ENCODE measurements around the gene ARHGEF12. TPM values are rescaled to one million over a fixed set of nuclear protein-coding genes. Genes with fewer than 3 reads are reported as not detected.

ARHGEF12 gene
- total and polyA plus RNA-seq, 10 of the 15 experiments (the other 5 are each of a cell fraction or from before 2014, with no cell fraction given): 2.7 to 40.8 (median 20.9) TPM

DNA sequence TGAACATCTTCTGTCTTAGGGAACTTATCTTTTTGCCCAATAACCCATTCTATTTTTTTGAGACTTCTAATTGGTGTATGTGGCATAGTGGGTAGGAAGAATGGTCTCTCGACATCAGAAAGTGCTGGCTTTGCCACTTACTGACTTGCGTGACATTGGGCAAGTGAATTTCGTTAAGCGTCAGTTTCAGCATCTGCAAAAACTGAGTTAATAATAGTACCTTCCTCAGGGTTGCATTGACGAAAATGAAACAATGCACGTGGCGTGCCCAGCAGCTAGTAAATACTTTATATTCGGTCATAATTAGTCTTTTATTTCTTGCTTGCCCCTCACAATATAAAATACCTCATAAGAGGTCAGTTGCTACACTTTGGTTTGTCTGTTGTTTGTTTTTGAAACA, 162.9 kb downstream of the ARHGEF12 start (continued):
- no peak for TF ChIP-seq SMAD1 (IDR thresholded peaks at IDR 0.05; ENCODE audit: low read depth, partially characterized antibody)
- TF ChIP-seq SPI1 (IDR thresholded peaks at IDR 0.05; ENCODE audit: borderline replicate concordance, insufficient read depth, low read depth, low read length): no peak
- no peak for TF ChIP-seq CHD4 (IDR thresholded peaks at IDR 0.05)
- no peak for TF ChIP-seq RBBP5 (conservative IDR thresholded peaks at IDR 0.05)
- TF ChIP-seq, protein P1, sequence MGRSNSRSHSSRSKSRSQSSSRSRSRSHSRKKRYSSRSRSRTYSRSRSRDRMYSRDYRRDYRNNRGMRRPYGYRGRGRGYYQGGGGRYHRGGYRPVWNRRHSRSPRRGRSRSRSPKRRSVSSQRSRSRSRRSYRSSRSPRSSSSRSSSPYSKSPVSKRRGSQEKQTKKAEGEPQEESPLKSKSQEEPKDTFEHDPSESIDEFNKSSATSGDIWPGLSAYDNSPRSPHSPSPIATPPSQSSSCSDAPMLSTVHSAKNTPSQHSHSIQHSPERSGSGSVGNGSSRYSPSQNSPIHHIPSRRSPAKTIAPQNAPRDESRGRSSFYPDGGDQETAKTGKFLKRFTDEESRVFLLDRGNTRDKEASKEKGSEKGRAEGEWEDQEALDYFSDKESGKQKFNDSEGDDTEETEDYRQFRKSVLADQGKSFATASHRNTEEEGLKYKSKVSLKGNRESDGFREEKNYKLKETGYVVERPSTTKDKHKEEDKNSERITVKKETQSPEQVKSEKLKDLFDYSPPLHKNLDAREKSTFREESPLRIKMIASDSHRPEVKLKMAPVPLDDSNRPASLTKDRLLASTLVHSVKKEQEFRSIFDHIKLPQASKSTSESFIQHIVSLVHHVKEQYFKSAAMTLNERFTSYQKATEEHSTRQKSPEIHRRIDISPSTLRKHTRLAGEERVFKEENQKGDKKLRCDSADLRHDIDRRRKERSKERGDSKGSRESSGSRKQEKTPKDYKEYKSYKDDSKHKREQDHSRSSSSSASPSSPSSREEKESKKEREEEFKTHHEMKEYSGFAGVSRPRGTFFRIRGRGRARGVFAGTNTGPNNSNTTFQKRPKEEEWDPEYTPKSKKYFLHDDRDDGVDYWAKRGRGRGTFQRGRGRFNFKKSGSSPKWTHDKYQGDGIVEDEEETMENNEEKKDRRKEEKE (IDR thresholded peaks at IDR 0.05): no peak
- no peak for TF ChIP-seq JUND (IDR thresholded peaks at IDR 0.05; ENCODE audit: low read depth, low read length)
- no peak for TF ChIP-seq NFXL1 (IDR thresholded peaks at IDR 0.05; ENCODE audit: borderline replicate concordance)
- TF ChIP-seq, protein P2, sequence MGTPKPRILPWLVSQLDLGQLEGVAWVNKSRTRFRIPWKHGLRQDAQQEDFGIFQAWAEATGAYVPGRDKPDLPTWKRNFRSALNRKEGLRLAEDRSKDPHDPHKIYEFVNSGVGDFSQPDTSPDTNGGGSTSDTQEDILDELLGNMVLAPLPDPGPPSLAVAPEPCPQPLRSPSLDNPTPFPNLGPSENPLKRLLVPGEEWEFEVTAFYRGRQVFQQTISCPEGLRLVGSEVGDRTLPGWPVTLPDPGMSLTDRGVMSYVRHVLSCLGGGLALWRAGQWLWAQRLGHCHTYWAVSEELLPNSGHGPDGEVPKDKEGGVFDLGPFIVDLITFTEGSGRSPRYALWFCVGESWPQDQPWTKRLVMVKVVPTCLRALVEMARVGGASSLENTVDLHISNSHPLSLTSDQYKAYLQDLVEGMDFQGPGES (IDR thresholded peaks at IDR 0.05): no peak
- TF ChIP-seq, protein P3, sequence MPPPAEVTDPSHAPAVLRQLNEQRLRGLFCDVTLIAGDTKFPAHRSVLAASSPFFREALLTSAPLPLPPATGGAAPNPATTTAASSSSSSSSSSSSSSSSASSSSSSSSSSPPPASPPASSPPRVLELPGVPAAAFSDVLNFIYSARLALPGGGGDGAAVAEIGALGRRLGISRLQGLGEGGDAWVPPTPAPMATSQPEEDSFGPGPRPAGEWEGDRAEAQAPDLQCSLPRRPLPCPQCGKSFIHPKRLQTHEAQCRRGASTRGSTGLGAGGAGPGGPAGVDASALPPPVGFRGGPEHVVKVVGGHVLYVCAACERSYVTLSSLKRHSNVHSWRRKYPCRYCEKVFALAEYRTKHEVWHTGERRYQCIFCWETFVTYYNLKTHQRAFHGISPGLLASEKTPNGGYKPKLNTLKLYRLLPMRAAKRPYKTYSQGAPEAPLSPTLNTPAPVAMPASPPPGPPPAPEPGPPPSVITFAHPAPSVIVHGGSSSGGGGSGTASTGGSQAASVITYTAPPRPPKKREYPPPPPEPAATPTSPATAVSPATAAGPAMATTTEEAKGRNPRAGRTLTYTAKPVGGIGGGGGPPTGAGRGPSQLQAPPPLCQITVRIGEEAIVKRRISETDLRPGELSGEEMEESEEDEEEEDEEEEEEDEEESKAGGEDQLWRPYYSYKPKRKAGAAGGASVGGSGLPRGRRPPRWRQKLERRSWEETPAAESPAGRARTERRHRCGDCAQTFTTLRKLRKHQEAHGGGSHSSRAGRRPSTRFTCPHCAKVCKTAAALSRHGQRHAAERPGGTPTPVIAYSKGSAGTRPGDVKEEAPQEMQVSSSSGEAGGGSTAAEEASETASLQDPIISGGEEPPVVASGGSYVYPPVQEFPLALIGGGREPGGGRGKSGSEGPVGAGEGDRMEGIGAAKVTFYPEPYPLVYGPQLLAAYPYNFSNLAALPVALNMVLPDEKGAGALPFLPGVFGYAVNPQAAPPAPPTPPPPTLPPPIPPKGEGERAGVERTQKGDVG (CRISPR knock-in tag; IDR thresholded peaks at IDR 0.05): no peak
- TF ChIP-seq MTA3 (IDR thresholded peaks at IDR 0.05; ENCODE audit: borderline replicate concordance, low read length): no peak
- TF ChIP-seq ZNF384 (IDR thresholded peaks at IDR 0.05; ENCODE audit: borderline replicate concordance, low read depth, low read length): no peak
- peak; percentile 59; the same call in 1 of the 2 replicates for TF ChIP-seq CREM (IDR thresholded peaks at IDR 0.05; ENCODE audit: low read depth)
- TF ChIP-seq NFIC (IDR thresholded peaks at IDR 0.05; ENCODE audit: low read depth, low read length): no peak
- TF ChIP-seq CHD1 (IDR thresholded peaks at IDR 0.05; ENCODE audit: low read depth, low read length): no peak
- TF ChIP-seq, protein P4, sequence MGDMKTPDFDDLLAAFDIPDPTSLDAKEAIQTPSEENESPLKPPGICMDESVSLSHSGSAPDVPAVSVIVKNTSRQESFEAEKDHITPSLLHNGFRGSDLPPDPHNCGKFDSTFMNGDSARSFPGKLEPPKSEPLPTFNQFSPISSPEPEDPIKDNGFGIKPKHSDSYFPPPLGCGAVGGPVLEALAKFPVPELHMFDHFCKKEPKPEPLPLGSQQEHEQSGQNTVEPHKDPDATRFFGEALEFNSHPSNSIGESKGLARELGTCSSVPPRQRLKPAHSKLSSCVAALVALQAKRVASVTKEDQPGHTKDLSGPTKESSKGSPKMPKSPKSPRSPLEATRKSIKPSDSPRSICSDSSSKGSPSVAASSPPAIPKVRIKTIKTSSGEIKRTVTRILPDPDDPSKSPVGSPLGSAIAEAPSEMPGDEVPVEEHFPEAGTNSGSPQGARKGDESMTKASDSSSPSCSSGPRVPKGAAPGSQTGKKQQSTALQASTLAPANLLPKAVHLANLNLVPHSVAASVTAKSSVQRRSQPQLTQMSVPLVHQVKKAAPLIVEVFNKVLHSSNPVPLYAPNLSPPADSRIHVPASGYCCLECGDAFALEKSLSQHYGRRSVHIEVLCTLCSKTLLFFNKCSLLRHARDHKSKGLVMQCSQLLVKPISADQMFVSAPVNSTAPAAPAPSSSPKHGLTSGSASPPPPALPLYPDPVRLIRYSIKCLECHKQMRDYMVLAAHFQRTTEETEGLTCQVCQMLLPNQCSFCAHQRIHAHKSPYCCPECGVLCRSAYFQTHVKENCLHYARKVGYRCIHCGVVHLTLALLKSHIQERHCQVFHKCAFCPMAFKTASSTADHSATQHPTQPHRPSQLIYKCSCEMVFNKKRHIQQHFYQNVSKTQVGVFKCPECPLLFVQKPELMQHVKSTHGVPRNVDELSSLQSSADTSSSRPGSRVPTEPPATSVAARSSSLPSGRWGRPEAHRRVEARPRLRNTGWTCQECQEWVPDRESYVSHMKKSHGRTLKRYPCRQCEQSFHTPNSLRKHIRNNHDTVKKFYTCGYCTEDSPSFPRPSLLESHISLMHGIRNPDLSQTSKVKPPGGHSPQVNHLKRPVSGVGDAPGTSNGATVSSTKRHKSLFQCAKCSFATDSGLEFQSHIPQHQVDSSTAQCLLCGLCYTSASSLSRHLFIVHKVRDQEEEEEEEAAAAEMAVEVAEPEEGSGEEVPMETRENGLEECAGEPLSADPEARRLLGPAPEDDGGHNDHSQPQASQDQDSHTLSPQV (IDR thresholded peaks at IDR 0.05): peak; percentile 43; the same call in 1 of the 2 replicates
- TF ChIP-seq ZZZ3 (IDR thresholded peaks at IDR 0.05; ENCODE audit: control insufficient read depth, insufficient read length, low read depth): no peak
- peak; percentile 83 to 88; a peak in 3 of 4 replicates for TF ChIP-seq EP300 (IDR thresholded peaks at IDR 0.05; ENCODE audit: borderline replicate concordance in 1 of 2, control insufficient read depth in 1 of 2, low read depth in 2 of 2, low read length in 2 of 2)
